PC-9 (cell line): ENCODE measurements around the gene SP100.

Experiments used
- CTCF ChIP-seq: fragments of 200-600 bp; sonication (generic); conservative IDR thresholded peaks from 2 replicates; pipeline ENCODE4 v1.6.1; 2017; ENCODE audit warnings: mixed run types, antibody characterized with exemption, mild to moderate bottlenecking, moderate library complexity
- EZH2 ChIP-seq: fragments of 200-600 bp; sonication (generic); IDR thresholded peaks from 2 replicates; pipeline ENCODE4 v1.8.0; 2017; ENCODE audit warnings: antibody characterized with exemption, low read depth

GRCh38 chr2:230423851-230424458, 8.0 kb downstream of the SP100 start:
- no peak for TF ChIP-seq CTCF
- no peak for TF ChIP-seq EZH2
